ENCODE data around the gene NALCN.

GRCh38 chr13:101399365-101399764, 16.9 kb downstream of the NALCN start:
- TF ChIP-seq GATA2 (IDR thresholded peaks at IDR 0.05; ENCODE audit: low read depth, low read length): no peak
- TF ChIP-seq GATA3 (IDR thresholded peaks at IDR 0.05; ENCODE audit: low read depth, low read length): no peak
